MM.1S (cell line): Measurements from ENCODE around the gene FBXO42.

Experiments
- DNase-seq: peaks from one replicate; pipeline ENCODE4 v3.0.0-alpha.2; 2015
- H2AFZ ChIP-seq: fragments of 300-600 bp; sonication (generic); 2 replicates; pipeline ENCODE4 v1.6.0; 2016; ENCODE audit warnings: antibody characterized with exemption, low read length
- H3F3A ChIP-seq: fragments of 300-600 bp; sonication (generic); 2 replicates; pipeline ENCODE4 v1.6.1; 2016; ENCODE audit warnings: mild to moderate bottlenecking, antibody characterized with exemption, low read length, moderate library complexity, mixed read lengths; ENCODE audit not compliant: insufficient read depth
- H3K27ac ChIP-seq: fragments of 300-600 bp; sonication (generic); 2 replicates; pipeline ENCODE4 v1.5.1; 2016; ENCODE audit warnings: mild to moderate bottlenecking, low read length
- H3K27me3 ChIP-seq: fragments of 300-600 bp; sonication (generic); replicated peaks from 2 replicates; pipeline ENCODE4 v1.6.0; 2016; ENCODE audit warnings: low read length; ENCODE audit not compliant: insufficient read depth
- H3K36me3 ChIP-seq: fragments of 300-600 bp; sonication (generic); replicated peaks from 2 replicates; pipeline ENCODE4 v1.6.1; 2016; ENCODE audit warnings: mild to moderate bottlenecking, low read length, mixed read lengths; ENCODE audit not compliant: insufficient read depth
- H3K4me1 ChIP-seq: fragments of 300-600 bp; sonication (generic); 2 replicates; pipeline ENCODE4 v1.6.1; 2016; ENCODE audit warnings: low read length, mixed read lengths
- H3K4me2 ChIP-seq: fragments of 300-600 bp; sonication (generic); 2 replicates; pipeline ENCODE4 v1.6.0; 2016; ENCODE audit warnings: low read depth, low read length
- H3K4me3 ChIP-seq: fragments of 300-600 bp; sonication (generic); 2 replicates; pipeline ENCODE4 v1.5.1; 2016; ENCODE audit warnings: low read length, mixed read lengths
- H3K79me2 ChIP-seq: fragments of 300-600 bp; sonication (generic); 2 replicates; pipeline ENCODE4 v1.6.1; 2016; ENCODE audit warnings: mixed run types, low read length, mixed read lengths
- H3K9ac ChIP-seq: fragments of 300-600 bp; sonication (generic); 2 replicates; pipeline ENCODE4 v1.6.1; 2016; ENCODE audit warnings: low read length, mixed read lengths
- H3K9me2 ChIP-seq: fragments of 300-600 bp; sonication (generic); replicated peaks from 2 replicates; pipeline ENCODE4 v1.6.1; 2016; ENCODE audit warnings: mild to moderate bottlenecking, low read length, mixed read lengths; ENCODE audit not compliant: insufficient read depth
- H3K9me3 ChIP-seq: fragments of 300-600 bp; sonication (generic); replicated peaks from 2 replicates; pipeline ENCODE4 v1.6.1; 2016; ENCODE audit warnings: mild to moderate bottlenecking, low read length, mixed read lengths; ENCODE audit not compliant: insufficient read depth
- H4K20me1 ChIP-seq: fragments of 300-600 bp; sonication (generic); 2 replicates; pipeline ENCODE4 v1.6.1; 2016; ENCODE audit warnings: mild to moderate bottlenecking, low read length, moderate library complexity, mixed read lengths; ENCODE audit not compliant: insufficient read depth
- EZH2 ChIP-seq: fragments of 300-600 bp; sonication (generic); optimal IDR thresholded peaks from 2 replicates; pipeline ENCODE3; 2017; ENCODE audit warnings: low read depth, mild to moderate bottlenecking, antibody characterized with exemption, low read length, mixed read lengths
- EZH2phosphoT487 ChIP-seq: fragments of 300-600 bp; sonication (generic); IDR thresholded peaks from 2 replicates; pipeline ENCODE4 v1.6.1; 2018; ENCODE audit warnings: antibody characterized with exemption, low read length
- TF ChIP-seq, protein P1 (sequence below): fragments of 300-600 bp; sonication (generic); IDR thresholded peaks from 2 replicates; pipeline ENCODE4 v1.5.1; 2016; ENCODE audit warnings: antibody characterized with exemption, low read length, mixed read lengths

The FBXO42 gene

DNA sequence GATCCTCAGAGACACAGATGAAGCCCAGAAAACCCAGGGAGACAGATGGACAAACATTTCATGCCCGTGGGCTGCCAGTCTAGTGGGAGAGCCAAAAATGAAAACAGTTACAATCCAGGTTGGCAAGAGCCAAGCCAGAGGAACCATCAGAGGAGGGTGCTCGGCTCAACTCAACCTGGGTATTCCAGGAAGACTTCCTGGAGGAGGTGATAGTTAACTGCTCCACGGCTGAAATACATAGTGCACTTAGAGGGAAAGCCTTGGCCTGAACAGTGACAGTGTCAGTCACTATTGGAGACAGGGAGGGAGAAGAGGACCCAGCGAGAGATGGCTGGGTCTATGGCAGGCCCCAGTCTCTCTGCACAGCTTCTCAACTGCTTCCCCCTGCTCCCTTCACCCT is 141.7 kb downstream of the FBXO42 start:
- Histone ChIP-seq H3K4me3 (no peak overlapping the region), H3K9me3 (no peaks in the 10 kb centered on the region), H3K4me1 (no peaks in the 10 kb centered on the region; the same call in 1 of the 2 replicates), H3F3A (peaks cover 4% of the 10 kb centered on the region; the same call in 1 of the 2 replicates), H3K27ac (no peak overlapping the region), H2AFZ (no peak overlapping the region), H3K79me2 (no peaks in the 10 kb centered on the region), H3K36me3 (no peaks in the 10 kb centered on the region), H3K9ac (no peak overlapping the region), H3K27me3 (no peaks in the 10 kb centered on the region), H3K4me2 (no peak overlapping the region), H4K20me1 (no peaks in the 10 kb centered on the region), H3K9me2 (no peaks in the 10 kb centered on the region)
- TF ChIP-seq EZH2 (no peak), EZH2phosphoT487 (no peak)
- TF ChIP-seq, protein P1, sequence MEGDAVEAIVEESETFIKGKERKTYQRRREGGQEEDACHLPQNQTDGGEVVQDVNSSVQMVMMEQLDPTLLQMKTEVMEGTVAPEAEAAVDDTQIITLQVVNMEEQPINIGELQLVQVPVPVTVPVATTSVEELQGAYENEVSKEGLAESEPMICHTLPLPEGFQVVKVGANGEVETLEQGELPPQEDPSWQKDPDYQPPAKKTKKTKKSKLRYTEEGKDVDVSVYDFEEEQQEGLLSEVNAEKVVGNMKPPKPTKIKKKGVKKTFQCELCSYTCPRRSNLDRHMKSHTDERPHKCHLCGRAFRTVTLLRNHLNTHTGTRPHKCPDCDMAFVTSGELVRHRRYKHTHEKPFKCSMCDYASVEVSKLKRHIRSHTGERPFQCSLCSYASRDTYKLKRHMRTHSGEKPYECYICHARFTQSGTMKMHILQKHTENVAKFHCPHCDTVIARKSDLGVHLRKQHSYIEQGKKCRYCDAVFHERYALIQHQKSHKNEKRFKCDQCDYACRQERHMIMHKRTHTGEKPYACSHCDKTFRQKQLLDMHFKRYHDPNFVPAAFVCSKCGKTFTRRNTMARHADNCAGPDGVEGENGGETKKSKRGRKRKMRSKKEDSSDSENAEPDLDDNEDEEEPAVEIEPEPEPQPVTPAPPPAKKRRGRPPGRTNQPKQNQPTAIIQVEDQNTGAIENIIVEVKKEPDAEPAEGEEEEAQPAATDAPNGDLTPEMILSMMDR = no peak
- no peak for DNase-seq

DNA sequence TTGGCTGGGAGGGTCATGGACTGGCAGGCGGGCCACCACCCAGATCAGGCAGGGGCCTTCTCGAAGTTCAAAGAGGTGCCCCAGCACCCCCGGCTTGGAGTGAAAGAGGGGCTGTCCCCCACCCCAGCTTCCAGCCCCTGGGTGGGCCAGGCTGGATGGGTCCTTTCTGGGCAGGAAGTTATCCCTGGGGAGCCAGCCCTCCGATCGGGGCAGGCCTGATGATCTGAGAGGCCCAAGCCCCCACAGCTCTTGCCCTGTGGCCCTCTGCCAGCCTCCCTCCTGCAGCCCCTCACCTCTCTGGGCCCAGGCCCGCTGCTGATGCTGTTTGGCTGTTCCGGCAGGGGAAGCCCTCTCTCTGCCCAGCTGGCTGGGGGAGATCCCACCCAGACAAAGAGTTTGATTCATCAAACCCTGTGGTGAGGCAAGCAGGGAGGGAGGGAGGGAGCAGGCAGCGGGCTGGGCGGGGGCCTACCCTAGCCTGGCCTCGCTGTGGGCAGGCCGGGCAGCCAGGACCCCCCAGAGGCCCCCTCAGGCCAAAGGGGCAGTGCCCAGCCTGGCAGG is 142.4 kb downstream of the FBXO42 start:
- Histone ChIP-seq H3K4me2 (no peak overlapping the region), H3K27me3 (no peaks in the 10 kb centered on the region)

DNA sequence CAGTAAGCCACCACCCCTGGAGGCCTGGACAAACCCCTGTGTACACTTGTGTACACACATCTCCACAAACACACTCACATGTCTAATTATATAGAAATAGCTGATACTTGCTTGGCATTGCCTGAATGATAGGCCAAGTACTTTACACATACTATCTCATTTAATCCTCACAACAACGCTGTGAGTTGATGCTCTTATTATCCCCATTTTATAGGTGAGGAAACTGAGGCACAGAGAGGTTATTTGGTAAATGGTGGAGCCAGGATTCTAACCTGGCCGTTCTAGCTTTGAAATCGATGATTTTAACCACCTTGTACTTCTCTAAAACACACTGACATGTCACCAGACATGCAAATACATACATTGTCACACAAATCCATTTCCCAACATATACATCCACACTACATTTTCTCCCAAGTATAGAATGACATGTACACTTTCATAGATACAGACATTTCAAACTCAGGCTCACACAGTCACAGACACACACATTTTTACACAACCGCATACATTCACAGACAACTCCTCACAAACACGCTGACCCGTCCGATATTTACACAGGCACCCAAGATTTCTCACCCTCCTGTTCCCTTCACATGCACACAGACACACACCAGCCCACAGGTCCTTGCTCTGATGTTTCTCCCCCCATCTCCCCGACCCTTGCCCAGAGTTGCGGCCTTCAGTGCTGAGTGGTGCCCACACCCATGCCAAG is 143.0 kb downstream of the FBXO42 start:
- Histone ChIP-seq H3K9ac (no peak overlapping the region), H3K4me2 (no peak overlapping the region)

More for the DNA sequence above, 142.4 kb downstream of the FBXO42 start:
- Histone ChIP-seq H3F3A (peaks cover 4% of the 10 kb centered on the region; the same call in 1 of the 2 replicates), H3K4me3 (no peak overlapping the region), H3K9ac (no peak overlapping the region), H3K9me3 (no peaks in the 10 kb centered on the region), H3K27ac (no peak overlapping the region), H3K36me3 (no peaks in the 10 kb centered on the region), H3K9me2 (no peaks in the 10 kb centered on the region), H3K4me1 (no peaks in the 10 kb centered on the region; the same call in 1 of the 2 replicates), H3K79me2 (no peaks in the 10 kb centered on the region), H2AFZ (no peak overlapping the region), H4K20me1 (no peaks in the 10 kb centered on the region)
- TF ChIP-seq EZH2 = no peak
- TF ChIP-seq EZH2phosphoT487 = no peak
- no peak for DNase-seq

More for the DNA sequence above, 143.0 kb downstream of the FBXO42 start:
- Histone ChIP-seq H3K27me3 (no peaks in the 10 kb centered on the region), H2AFZ (no peak overlapping the region), H3K9me3 (no peaks in the 10 kb centered on the region), H3K4me3 (no peak overlapping the region), H3K27ac (no peak overlapping the region), H3K36me3 (no peaks in the 10 kb centered on the region), H3F3A (peaks cover 4% of the 10 kb centered on the region; the same call in 1 of the 2 replicates), H3K79me2 (no peaks in the 10 kb centered on the region), H4K20me1 (no peaks in the 10 kb centered on the region), H3K4me1 (no peaks in the 10 kb centered on the region; the same call in 1 of the 2 replicates), H3K9me2 (no peaks in the 10 kb centered on the region)
- no peak for DNase-seq
- TF ChIP-seq EZH2 (no peak), EZH2phosphoT487 (no peak)
- TF ChIP-seq, protein P1 = no peak
